ENCODE data around the gene PROZ.

The PROZ gene

GRCh38 chr13:113178070-113178895 lies 19.8 kb downstream of the PROZ start:
- DNase-seq (ENCODE audit: low read depth in 3 of 3), result no peak

- DNase-seq (ENCODE audit: low read depth in 3 of 3), result no peak
These were observed 20.4 kb downstream of the PROZ start for GRCh38 chr13:113178896-113179167.

- DNase-seq (ENCODE audit: low read depth in 3 of 3), result no peak
These were observed 21.2 kb downstream of the PROZ start for GRCh38 chr13:113179374-113180230.

GRCh38 chr13:113182046-113182445 lies 23.6 kb downstream of the PROZ start:
- no peak for DNase-seq (ENCODE audit: low read depth in 3 of 3)

GRCh38 chr13:113183450-113184129 lies 25.1 kb downstream of the PROZ start:
- no peak for DNase-seq (ENCODE audit: low read depth in 3 of 3)

GRCh38 chr13:113184568-113185440 lies 26.4 kb downstream of the PROZ start:
- DNase-seq (ENCODE audit: low read depth in 3 of 3), result no peak

GRCh38 chr13:113186061-113186900 lies 27.8 kb downstream of the PROZ start:
- no peak for DNase-seq (ENCODE audit: low read depth in 3 of 3)

GRCh38 chr13:113187263-113187669 lies 28.8 kb downstream of the PROZ start:
- DNase-seq (ENCODE audit: low read depth in 3 of 3), result peak; percentile 51 to 68 (median 62)

GRCh38 chr13:113187883-113188665 lies 29.6 kb downstream of the PROZ start:
- no peak for DNase-seq (ENCODE audit: low read depth in 3 of 3)

GRCh38 chr13:113190181-113190580 lies 31.7 kb downstream of the PROZ start:
- DNase-seq (ENCODE audit: low read depth in 3 of 3), result no peak

- DNase-seq (ENCODE audit: low read depth in 3 of 3), result no peak
These were observed 33.8 kb downstream of the PROZ start for GRCh38 chr13:113192279-113192678.

- DNase-seq (ENCODE audit: low read depth in 3 of 3), result no peak
These were observed 34.5 kb downstream of the PROZ start for GRCh38 chr13:113192902-113193301.

- no peak for DNase-seq (ENCODE audit: low read depth in 3 of 3)
These were observed 36.9 kb downstream of the PROZ start for GRCh38 chr13:113195360-113195759.

GRCh38 chr13:113196970-113197737 lies 38.7 kb downstream of the PROZ start:
- DNase-seq (ENCODE audit: low read depth in 3 of 3), result no peak

GRCh38 chr13:113201815-113202214 lies 43.4 kb downstream of the PROZ start:
- no peak for DNase-seq (ENCODE audit: low read depth in 3 of 3)

GRCh38 chr13:113202912-113203311 lies 44.5 kb downstream of the PROZ start:
- DNase-seq (ENCODE audit: low read depth in 3 of 3), result no peak

GRCh38 chr13:113203507-113204377 lies 45.3 kb downstream of the PROZ start:
- DNase-seq (ENCODE audit: low read depth in 3 of 3), result no peak

GRCh38 chr13:113204378-113204734 lies 45.9 kb downstream of the PROZ start:
- DNase-seq (ENCODE audit: low read depth in 3 of 3), result no peak

All from stimulated activated CD4-positive, alpha-beta T cell treated with anti-CD3 and anti-CD28 coated beads, TNF-alpha, amount 100 ng/mL, for 48 hours (primary cell).